ENCODE measurements around the gene HES4. TPM values are rescaled to one million over a fixed set of nuclear protein-coding genes. Genes with fewer than 3 reads are reported as not detected.

Gene HES4
- total and polyA plus RNA-seq, 2 of the 13 experiments (the other 11 are each of a cell fraction or from before 2014, with no cell fraction given): 8.8 to 10.6 TPM

DNA sequence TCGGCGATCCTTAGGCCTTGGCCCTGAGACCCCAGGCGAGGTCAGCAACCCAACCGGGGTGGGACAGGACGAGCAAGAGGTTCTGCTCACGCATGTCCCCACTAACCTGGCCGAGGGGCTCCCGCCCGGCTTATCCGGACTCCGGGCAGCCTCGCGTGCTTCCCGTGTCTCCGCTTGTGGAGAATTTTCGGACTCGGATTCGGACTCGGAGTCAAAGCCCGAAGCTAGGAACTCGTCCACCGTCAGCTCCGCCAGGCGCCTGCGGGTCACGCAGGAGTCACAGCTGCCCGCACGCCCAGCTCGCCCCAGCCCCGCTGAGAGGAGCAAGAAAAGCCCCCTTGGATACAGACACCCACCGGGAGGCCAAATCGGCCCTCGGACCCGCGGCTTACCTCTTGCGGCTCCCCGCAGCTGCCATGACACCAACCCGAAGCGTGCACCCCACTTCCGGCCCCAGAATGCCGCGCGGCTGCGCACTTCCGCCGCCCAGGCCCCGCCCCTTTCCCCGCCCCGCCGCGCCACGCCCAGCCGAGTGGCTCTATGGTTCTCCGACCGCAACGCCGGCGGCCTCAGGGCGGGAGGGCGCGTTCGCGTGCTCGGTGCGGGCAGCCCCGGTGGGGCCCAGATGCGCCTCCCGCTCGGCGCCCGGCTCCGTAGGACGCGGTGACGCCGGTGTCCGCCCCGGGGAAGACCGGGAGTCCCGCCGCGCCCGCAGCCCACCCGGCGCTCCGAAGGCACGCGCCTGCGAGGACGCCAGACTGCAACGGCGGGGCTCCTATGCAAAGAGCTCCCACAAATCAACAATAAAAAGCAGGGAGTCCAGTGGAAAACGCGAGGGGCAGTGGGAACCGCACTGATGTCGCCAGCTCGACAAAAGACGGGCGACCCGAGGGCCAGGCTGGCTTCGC, 40.8 kb downstream of the HES4 start, which contains the start of gene NOC2L:
Gene NOC2L (minus strand): TSS at position 434 of the 908 bp plus-strand sequence. CDS start 16 bp downstream, at position 418.
- BruUV-seq (replicated peaks): TSS peak; percentile 78
- in situ Hi-C loops (cut with HindIII; ENCODE audit: extremely low pct_ligation_motif_present, low pct_unique_long_range_greater_than_20kb) (no loop called here), intact Hi-C loops (cut with micrococcal nuclease; ENCODE audit: unreplicated experiment) (loop anchor here (2.0 kb wide), 1 partner anchor 18 kb away; no protein-coding TSS in a partner anchor)
- peaks cover 21% of the 10 kb centered on the region for H3K79me2 ChIP-seq (ENCODE audit: insufficient read depth, low read length)
- H2AFZ ChIP-seq (ENCODE audit: low read length): no peak within 1 kb of the TSS
- H3K27ac ChIP-seq (ENCODE audit: extremely low read length, insufficient read depth, low read length): peak within 1 kb of the TSS; percentile 74
- 0% methylated on average over 8 of the region's 101 CpGs for WGBS (ENCODE audit: low lambda C conversion rate)
- POLR2A ChIA-PET: interaction anchor here (0.6 to 1.7 kb wide), 3 partner anchors 17 to 43 kb away, joined by 3 to 10 read pairs (median 4); no protein-coding TSS in a partner anchor
- peak within 1 kb of the TSS; percentile 88 for H3K4me2 ChIP-seq (ENCODE audit: low read depth, low read length)
- peak; percentile 85 for ATAC-seq
- peak; percentile 72 for DNase-seq (ENCODE audit: low spot score)
- H3K9me3 ChIP-seq (ENCODE audit: low read length): no peaks in the 10 kb centered on the region
- CTCF ChIA-PET (ENCODE audit: low intra/inter-chr PET ratio, low total read pairs): no interaction called here
- peak within 1 kb of the TSS; percentile 83 to 100 (median 99) for H3K4me3 ChIP-seq (replicated peaks in 1 of 3; ENCODE audit: insufficient read depth in 1 of 3, low read depth in 2 of 3, low read length in 3 of 3)
- H3K27me3 ChIP-seq (ENCODE audit: control insufficient read depth in 1 of 2, insufficient read depth in 2 of 2, low read length in 2 of 2): peaks cover 0 to 4% of the 10 kb centered on the region in 2 experiments; a peak in 1 of 5 replicates
- FAIRE-seq: no peak
- H3K9ac ChIP-seq (ENCODE audit: insufficient read depth, low read depth, low read length): peak within 1 kb of the TSS; percentile 89
- peaks cover 13% of the 10 kb centered on the region for H4K20me1 ChIP-seq (ENCODE audit: insufficient read depth, low read length)
- H3K4me1 ChIP-seq (ENCODE audit: insufficient read depth, low read length): peaks cover 17% of the 10 kb centered on the region
- H3K36me3 ChIP-seq (replicated peaks in 1 of 2; ENCODE audit: control insufficient read depth in 1 of 2, insufficient read depth in 2 of 2, low read length in 2 of 2): peaks cover 18 to 34% of the 10 kb centered on the region in 2 experiments
- TF ChIP-seq HNF4G (IDR thresholded peaks at IDR 0.05; ENCODE audit: borderline replicate concordance, low read depth, low read length): no peak
- no peak for TF ChIP-seq HNF4G (CRISPR knock-in tag; IDR thresholded peaks at IDR 0.05; ENCODE audit: borderline replicate concordance, low read depth)
- TF ChIP-seq MYNN (CRISPR knock-in tag; IDR thresholded peaks at IDR 0.05; ENCODE audit: low read depth): no peak
- TF ChIP-seq TBL1XR1 (IDR thresholded peaks at IDR 0.05; ENCODE audit: borderline replicate concordance, low read length, partially characterized antibody): no peak
- no peak for TF ChIP-seq HES4 (CRISPR knock-in tag; IDR thresholded peaks at IDR 0.05; ENCODE audit: borderline replicate concordance)
- TF ChIP-seq, protein P1, sequence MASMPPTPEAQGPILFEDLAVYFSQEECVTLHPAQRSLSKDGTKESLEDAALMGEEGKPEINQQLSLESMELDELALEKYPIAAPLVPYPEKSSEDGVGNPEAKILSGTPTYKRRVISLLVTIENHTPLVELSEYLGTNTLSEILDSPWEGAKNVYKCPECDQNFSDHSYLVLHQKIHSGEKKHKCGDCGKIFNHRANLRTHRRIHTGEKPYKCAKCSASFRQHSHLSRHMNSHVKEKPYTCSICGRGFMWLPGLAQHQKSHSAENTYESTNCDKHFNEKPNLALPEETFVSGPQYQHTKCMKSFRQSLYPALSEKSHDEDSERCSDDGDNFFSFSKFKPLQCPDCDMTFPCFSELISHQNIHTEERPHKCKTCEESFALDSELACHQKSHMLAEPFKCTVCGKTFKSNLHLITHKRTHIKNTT (CRISPR knock-in tag; IDR thresholded peaks at IDR 0.05): no peak
- no peak for TF ChIP-seq ZMYM4 (CRISPR knock-in tag; IDR thresholded peaks at IDR 0.05)
- no peak for TF ChIP-seq MAFF (IDR thresholded peaks at IDR 0.05; ENCODE audit: low read depth, low read length)
- no peak for TF ChIP-seq ZNF17 (CRISPR knock-in tag; IDR thresholded peaks at IDR 0.05)
- TF ChIP-seq, protein P2, sequence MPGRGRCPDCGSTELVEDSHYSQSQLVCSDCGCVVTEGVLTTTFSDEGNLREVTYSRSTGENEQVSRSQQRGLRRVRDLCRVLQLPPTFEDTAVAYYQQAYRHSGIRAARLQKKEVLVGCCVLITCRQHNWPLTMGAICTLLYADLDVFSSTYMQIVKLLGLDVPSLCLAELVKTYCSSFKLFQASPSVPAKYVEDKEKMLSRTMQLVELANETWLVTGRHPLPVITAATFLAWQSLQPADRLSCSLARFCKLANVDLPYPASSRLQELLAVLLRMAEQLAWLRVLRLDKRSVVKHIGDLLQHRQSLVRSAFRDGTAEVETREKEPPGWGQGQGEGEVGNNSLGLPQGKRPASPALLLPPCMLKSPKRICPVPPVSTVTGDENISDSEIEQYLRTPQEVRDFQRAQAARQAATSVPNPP (CRISPR knock-in tag; IDR thresholded peaks at IDR 0.05): no peak
- peak; percentile 88 for TF ChIP-seq KDM2A (CRISPR knock-in tag; IDR thresholded peaks at IDR 0.05; ENCODE audit: borderline replicate concordance, low read depth)
- TF ChIP-seq DR1 (CRISPR knock-in tag; IDR thresholded peaks at IDR 0.05): peak; percentile 20; the same call in 1 of the 2 replicates
- peak; percentile 78 for TF ChIP-seq PHF8 (CRISPR knock-in tag; IDR thresholded peaks at IDR 0.05)
- TF ChIP-seq, protein P3, sequence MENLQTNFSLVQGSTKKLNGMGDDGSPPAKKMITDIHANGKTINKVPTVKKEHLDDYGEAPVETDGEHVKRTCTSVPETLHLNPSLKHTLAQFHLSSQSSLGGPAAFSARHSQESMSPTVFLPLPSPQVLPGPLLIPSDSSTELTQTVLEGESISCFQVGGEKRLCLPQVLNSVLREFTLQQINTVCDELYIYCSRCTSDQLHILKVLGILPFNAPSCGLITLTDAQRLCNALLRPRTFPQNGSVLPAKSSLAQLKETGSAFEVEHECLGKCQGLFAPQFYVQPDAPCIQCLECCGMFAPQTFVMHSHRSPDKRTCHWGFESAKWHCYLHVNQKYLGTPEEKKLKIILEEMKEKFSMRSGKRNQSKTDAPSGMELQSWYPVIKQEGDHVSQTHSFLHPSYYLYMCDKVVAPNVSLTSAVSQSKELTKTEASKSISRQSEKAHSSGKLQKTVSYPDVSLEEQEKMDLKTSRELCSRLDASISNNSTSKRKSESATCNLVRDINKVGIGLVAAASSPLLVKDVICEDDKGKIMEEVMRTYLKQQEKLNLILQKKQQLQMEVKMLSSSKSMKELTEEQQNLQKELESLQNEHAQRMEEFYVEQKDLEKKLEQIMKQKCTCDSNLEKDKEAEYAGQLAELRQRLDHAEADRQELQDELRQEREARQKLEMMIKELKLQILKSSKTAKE (CRISPR knock-in tag; IDR thresholded peaks at IDR 0.05; ENCODE audit: borderline replicate concordance): 0 out of 2 replicates have a peak, but pooled peaks have one; percentile 17
- TF ChIP-seq NKX3-1 (CRISPR knock-in tag; IDR thresholded peaks at IDR 0.05): no peak
- TF ChIP-seq ZNF30 (CRISPR knock-in tag; IDR thresholded peaks at IDR 0.05): no peak
- no peak for TF ChIP-seq ZBTB3 (CRISPR knock-in tag; IDR thresholded peaks at IDR 0.05; ENCODE audit: borderline replicate concordance, low read depth)

Measured in HepG2 (cell line).